ENCODE results near the gene ATG16L1.
A peak's percentile ranks its signal among the peaks of the same experiment; 100 is the strongest.

ATG16L1 gene

GRCh38 chr2:233226511-233227031 is 24.9 kb upstream of the ATG16L1 start:
- DNase-seq (ENCODE audit: extremely low read depth in 1 of 2, low read depth in 1 of 2), result no peak

- no peak for DNase-seq (ENCODE audit: extremely low read depth in 1 of 2, low read depth in 1 of 2)
Measured at GRCh38 chr2:233227346-233227978, 24.0 kb upstream of the ATG16L1 start.

DNA sequence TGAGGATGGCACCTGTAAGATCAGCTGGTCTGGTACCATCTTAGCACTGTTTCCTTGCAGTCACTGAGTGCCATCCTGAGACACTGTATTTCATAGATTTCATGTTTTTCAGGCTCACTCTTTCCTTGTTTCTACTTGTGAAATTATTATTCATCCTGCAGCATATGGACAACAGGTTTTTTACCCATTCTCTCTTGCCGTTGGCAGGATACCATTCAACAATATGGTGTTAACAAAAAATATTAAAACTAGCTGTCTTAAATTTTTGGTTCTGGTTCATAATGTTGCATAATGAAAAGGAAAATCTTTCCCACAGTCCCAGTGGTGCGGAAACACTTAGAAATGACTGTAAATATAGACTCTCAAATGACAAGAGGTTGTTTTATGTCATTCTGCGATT is 23.1 kb upstream of the ATG16L1 start:
- no peak for DNase-seq (ENCODE audit: extremely low read depth in 1 of 2, low read depth in 1 of 2)

DNA sequence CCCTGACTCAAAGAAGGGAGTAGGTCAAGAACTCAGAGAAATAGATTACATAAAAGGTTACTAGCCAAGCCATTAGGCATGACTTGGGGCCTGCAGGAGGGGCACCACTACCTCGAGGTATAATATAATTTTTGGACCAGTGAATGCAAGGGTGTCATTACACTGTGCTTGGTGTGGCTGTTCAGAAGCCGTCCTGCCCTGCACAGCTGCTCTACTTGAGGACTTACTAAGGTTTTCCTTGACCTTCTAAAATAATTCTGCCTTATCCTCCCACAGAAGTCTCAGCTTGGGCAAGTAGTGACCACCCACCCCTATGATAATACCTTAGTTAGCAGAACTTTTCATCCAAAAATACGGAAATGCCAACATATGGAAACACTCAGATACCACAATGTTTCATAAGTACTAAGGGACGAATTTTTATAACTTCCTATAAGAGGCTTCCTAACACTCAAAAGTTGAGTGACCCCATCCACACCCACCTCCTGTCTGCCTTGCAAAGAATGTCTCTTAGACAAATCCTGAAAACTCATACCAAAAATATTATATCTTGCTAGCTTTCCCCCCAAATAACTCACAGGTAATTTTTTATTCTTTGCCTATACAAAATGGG is 17.7 kb upstream of the ATG16L1 start:
- no peak for DNase-seq (ENCODE audit: extremely low read depth in 1 of 2, low read depth in 1 of 2)

DNA sequence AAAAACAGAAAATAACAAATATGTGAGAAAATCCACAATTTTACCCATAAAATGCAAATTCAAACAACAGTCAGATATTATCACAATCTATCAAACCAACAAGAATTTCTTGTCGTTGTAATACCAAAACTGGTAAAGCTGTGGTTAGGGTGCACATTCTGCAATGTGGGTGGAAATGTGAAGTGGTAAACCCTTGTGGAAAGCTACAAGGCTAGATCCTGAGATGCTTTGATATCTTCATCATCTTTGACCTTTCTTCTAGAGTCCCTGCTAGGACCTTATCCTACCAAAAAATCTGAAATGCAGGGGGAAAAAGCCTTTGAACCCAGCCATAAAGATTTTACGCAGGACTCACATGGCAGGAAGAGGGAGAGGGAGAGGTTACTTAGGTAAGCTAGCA is 17.2 kb upstream of the ATG16L1 start:
- DNase-seq (ENCODE audit: extremely low read depth in 1 of 2, low read depth in 1 of 2), result peak in 1 of 2 donors; percentile 30

DNA sequence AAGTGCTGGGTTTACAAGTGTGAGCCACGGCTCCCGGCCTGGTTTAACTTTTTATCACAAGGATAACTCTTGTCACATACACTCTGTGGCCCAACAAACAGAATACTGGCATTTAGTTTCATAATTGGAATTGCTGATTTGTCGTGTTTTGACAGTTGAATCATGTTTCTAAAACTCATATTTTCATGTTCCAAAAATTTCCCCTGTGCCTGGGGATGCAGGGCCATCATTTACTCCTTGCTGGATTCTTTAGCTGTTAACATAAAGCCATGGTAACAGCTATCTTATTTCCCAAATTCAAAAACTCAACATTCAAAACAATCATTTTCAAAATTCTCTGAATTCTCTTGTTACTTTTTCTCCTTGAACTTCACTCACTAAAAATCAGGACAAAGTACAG is 16.5 kb upstream of the ATG16L1 start:
- no peak for DNase-seq (ENCODE audit: extremely low read depth in 1 of 2, low read depth in 1 of 2)

DNA sequence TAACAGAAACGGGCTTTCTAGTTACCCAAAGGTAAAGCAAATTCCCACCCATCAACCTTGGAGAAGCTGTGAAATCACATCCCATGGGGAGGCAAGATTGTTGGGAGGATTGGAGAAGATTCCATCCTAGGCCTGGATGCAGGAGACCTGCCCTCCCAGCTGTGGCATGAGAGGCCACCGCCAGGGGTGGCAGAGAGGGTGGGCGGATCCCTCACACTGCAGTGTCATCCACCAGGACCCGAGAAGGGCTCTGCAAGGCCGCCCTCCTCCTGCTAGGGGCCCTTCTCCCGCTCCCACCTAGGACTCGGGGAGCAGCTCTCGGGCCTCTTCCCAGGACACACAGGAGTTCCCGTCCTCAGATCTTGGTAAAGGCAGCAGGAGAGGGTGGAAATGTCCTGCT is 15.5 kb upstream of the ATG16L1 start:
- no peak for DNase-seq (ENCODE audit: extremely low read depth in 1 of 2, low read depth in 1 of 2)

DNA sequence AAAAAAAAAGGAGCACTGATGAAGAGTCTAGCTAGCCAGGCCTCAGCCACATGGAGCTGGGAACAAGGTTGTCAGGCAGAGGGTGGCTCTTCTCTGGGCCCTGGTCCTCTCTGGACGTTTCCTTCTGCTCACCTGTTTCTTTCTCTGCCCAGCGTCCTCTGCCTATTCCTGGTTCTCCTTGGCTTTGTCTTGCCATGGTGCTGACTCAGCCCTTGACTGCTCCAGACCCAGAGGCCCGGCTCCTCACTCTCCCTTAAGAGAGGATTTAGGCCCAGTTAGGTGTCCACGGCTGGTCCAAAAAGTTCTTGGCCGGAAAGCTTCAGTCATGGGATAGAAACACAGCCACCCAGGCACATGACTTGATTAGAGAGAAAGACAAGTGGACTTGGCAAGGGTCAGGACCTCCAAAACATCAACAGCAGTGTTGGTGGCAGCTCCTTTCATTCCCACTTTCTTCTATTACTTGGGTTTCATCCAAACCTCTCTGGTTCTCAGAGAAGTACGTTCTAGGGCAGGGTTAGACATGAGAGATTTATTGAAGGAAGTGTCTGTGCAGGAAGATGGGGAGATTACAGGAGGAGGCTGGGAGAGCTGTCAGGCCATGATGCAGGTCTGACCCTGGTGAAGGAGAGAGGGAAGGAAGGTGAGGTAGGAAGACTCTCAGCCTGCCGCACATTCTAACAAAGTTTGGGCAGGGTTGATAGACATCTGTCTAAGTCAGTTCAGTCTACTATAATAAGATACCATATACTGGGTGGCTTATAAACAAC is 14.5 kb upstream of the ATG16L1 start:
- no peak for DNase-seq (ENCODE audit: extremely low read depth in 1 of 2, low read depth in 1 of 2)

DNA sequence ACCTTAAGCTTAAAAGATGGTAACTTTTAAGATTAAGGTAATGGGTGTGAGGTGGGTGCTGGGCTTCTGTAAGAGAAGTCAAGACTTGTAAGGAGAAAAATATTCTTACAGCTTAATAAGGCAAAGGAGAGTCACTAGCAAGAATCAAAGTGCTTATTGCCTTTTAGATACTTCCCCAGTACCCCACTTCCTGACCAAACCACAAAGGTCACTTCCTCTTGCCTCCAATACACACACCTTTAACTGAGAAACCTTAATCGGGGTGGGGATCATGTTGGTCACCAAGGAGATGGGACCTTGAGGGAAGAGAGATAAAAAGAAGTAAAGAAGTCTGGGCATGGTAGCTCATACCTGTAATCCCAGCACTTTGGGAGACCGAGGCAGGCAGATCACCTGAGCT is 10.6 kb upstream of the ATG16L1 start:
- no peak for DNase-seq (ENCODE audit: extremely low read depth in 1 of 2, low read depth in 1 of 2)

DNA sequence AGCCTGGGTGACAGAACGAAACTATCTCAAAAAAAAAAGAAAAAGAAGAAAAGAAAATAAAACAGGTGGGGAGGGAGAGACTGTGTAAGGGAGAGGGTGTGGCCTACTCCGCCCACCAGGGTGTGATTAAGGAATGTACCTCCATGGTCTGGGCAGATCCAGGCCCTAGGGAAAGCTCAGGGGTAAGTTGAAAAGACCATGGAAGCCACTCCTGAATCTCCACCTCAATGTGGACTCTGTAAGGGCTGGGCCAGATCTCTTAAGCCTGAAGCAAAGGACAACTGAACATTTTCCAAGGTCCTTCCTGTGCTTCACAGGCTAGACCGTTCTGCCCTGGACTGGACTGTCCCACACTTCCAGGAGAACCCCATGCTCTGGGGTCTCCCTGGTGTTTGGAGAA is 9.7 kb upstream of the ATG16L1 start:
- DNase-seq (ENCODE audit: extremely low read depth in 1 of 2, low read depth in 1 of 2), result no peak

- no peak for DNase-seq (ENCODE audit: extremely low read depth in 1 of 2, low read depth in 1 of 2)
Measured at GRCh38 chr2:233242231-233242927, 9.1 kb upstream of the ATG16L1 start.

DNA sequence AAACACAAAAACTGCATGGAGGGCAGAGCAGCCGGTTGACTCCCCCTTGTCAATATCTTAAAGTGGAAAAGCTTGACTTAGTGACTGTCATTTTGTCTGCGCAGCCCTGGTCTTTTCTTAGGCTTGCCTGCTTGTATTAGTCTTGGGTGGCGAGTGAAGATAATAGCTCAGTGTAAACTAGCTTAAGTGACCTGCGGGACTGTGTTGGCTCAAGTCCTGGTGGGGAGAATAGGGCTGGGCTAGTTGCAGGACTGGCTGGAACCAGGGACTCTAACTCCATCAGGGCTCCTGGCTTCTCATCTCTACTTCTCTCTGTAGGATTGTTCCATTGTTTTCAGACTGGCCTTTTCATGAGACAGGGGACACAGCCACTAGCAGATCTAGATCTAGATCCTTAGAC is 8.1 kb upstream of the ATG16L1 start:
- no peak for DNase-seq (ENCODE audit: extremely low read depth in 1 of 2, low read depth in 1 of 2)

DNA sequence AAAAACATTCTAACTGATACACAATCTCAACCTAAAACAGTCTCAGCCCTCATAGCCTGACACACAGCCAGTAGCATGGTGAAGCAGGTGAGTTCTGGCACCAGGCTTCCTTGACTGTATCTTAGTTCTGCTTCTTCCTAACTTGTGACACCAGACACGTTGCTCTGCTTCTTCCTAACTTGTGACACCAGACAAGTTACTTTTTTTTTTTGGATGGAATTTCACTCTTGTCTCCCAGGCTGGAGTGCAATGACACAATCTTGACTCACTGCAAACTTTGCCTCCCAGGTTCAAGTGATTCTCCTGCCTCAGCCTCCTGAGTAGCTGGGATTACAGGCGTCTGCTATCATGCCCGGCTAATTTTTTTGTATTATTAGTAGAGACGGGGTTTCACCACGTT is 6.7 kb upstream of the ATG16L1 start:
- no peak for DNase-seq (ENCODE audit: extremely low read depth in 1 of 2, low read depth in 1 of 2)

DNA sequence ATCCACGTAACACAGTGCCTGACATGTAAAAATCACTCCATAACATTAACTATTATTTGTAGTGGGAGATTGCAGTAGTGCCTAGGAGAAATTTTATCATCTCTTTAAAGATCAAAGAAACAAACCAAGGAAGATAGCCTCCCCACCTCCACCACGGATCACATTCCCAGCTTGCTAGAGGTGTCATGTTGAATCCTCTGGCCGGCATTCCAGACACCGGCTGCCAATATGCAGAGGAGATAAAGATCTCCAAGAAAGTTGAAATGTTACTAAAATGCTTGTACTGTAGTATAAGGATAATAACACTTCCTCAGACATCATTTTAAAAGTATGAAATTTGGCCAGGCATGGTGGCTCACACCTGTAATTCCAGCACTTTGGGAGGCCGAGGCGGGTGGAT is 6.1 kb upstream of the ATG16L1 start:
- no peak for DNase-seq (ENCODE audit: extremely low read depth in 1 of 2, low read depth in 1 of 2)

DNA sequence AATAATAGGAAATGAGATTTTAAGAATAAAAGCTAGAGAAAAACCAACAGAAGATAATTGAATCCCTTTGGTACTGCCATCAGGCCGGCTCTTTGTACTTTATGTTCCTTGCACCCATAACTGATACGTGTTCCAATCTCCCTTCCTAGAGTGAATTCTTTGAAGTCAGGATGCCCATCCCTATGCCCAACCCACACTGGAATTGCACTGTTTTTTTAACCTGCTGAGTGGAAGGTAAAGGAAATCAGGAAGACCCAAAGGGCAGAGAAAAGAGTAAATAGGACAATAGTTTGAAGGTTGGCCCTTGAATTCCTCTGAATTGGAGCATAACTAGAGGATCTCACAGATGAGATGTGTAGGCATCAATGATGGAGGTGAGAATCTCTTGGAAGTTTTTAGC is 4.4 kb upstream of the ATG16L1 start:
- no peak for DNase-seq (ENCODE audit: extremely low read depth in 1 of 2, low read depth in 1 of 2)

DNA sequence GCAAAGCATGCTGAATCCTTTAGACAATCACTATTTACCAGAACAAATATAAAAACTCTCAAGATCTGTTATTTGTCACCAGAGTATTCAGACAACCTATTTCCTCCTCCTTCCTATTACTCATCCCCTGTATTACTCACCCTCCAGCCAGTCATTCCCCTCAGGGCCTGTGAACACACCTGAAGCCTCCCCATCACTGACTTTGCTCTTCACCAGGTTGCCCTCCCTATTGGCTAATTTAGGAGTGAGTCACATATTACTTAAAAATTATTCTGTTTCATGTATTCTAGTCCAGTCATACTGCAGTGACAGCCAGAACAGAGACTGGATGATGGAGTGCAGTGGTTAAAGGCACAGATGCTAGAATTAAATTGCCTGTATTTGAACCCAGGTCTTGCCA is 3.7 kb upstream of the ATG16L1 start:
- DNase-seq (ENCODE audit: extremely low read depth in 1 of 2, low read depth in 1 of 2), result peak; percentile 21 to 55

DNA sequence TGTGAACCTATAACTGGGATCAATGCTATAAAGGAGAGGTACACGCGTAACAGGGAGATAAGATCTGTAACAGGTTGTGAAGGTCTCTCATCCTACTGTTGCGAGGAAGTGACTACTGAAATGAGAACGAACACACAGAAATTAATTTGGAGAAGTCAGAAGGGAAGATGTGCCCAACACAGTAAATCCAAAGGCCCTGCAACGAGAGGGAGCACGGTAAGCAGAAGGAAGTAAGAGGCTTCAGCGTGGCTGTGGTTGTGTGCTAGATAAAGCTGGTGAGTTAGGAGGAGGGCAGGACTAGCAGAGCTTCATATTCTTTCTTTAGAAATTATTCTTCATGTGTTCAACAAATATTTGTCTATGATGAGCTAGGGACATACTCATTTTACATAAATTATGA is 2.5 kb upstream of the ATG16L1 start:
- no peak for DNase-seq (ENCODE audit: extremely low read depth in 1 of 2, low read depth in 1 of 2)

DNA sequence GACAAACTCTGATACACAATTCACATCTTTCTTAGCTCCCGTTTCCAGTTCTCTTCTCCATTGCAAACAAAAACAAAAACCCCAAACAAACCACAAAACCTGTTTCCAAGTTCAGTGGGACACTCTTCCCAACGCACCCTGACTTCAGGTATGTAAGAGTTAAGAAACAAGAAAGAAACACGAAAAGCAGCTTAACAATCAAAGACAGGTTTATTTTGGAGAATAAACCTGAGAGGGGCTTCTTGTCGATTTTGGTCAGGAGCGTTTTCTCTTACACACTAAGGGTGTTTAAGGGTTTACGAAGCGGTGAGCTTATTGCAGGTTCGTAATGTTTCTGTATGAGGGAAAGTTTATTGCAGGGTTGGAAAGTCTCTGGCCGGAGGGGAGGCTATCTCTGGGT is 905 bp upstream of the ATG16L1 start:
- no peak for DNase-seq (ENCODE audit: extremely low read depth in 1 of 2, low read depth in 1 of 2)

GRCh38 chr2:233250985-233251305 is 528 bp upstream of the ATG16L1 start:
- no peak for DNase-seq (ENCODE audit: extremely low read depth in 1 of 2, low read depth in 1 of 2)

- DNase-seq (ENCODE audit: extremely low read depth in 1 of 2, low read depth in 1 of 2), result no peak
Measured at GRCh38 chr2:233252227-233252626, 754 bp downstream of the ATG16L1 start.

GRCh38 chr2:233255151-233255550 is 3.7 kb downstream of the ATG16L1 start:
- DNase-seq (ENCODE audit: extremely low read depth in 1 of 2, low read depth in 1 of 2), result no peak

- DNase-seq (ENCODE audit: extremely low read depth in 1 of 2, low read depth in 1 of 2), result no peak
Measured at GRCh38 chr2:233256048-233256447, 4.6 kb downstream of the ATG16L1 start.

All from stimulated activated CD8-positive, alpha-beta memory T cell treated with anti-CD3 and anti-CD28 coated beads, Interleukin-7, amount 100 ng/mL, for 48 hours (primary cell).